Esophagus muscularis mucosa (tissue), 4 donors: Measurements from ENCODE around the gene DNLZ. TPM values are rescaled to one million over a fixed set of nuclear protein-coding genes. Genes with fewer than 3 reads are reported as not detected.

Experiments
- DNase-seq: peaks from one replicate; pipeline ENCODE4 v3.0.0-alpha.2; 2017; ENCODE audit errors: extremely low spot score
- H3K27ac ChIP-seq, 4 donors: fragments of 200-600 bp; sonication (generic); replicated peaks in 1 of 4; 1 replicate in 3 of 4; 2 replicates in 1 of 4; pipeline ENCODE4 v1.5.1; 2016 to 2019; ENCODE audit warnings: mild to moderate bottlenecking in 1 of 4
- H3K27me3 ChIP-seq, 4 donors: fragments of 200-600 bp; sonication (generic); one replicate each; pipeline versions ENCODE4 v1.5.1 to v1.6.0; 2016 to 2019
- H3K36me3 ChIP-seq, 4 donors: fragments of 200-600 bp; sonication (generic); one replicate each; pipeline ENCODE4 v1.5.1; 2016 to 2019
- H3K4me1 ChIP-seq, 4 donors: fragments of 200-600 bp; sonication (generic); one replicate each; pipeline ENCODE4 v1.5.1; 2016 to 2019
- H3K4me3 ChIP-seq, 4 donors: fragments of 200-600 bp; sonication (generic); 1 replicate in 2 of 4; 2 replicates in 2 of 4; pipeline ENCODE4 v1.5.1; 2016 to 2019; ENCODE audit warnings: mild to moderate bottlenecking in 4 of 4, moderate library complexity in 1 of 4
- H3K9me3 ChIP-seq, 4 donors: fragments of 200-600 bp; sonication (generic); 1 replicate in 3 of 4; 2 replicates in 1 of 4; pipeline ENCODE4 v1.5.1; 2016 to 2019
- EP300 ChIP-seq: sonication (generic); formaldehyde crosslinking; IDR thresholded peaks from one replicate; pipeline ENCODE4 v1.6.1; 2017; ENCODE audit warnings: antibody characterized with exemption
- POLR2A ChIP-seq: fragments of 450-650 bp; IDR thresholded peaks from one replicate; pipeline ENCODE4 v1.6.1; 2017; ENCODE audit warnings: antibody characterized with exemption, moderate library complexity, mild to moderate bottlenecking, low read depth
- POLR2AphosphoS5 ChIP-seq, 2 donors: sonication (generic); formaldehyde crosslinking; IDR thresholded peaks; one replicate each; pipeline ENCODE4 v1.6.1; 2017; ENCODE audit warnings: antibody characterized with exemption in 2 of 2
- WGBS: methylation state at CpG from one replicate; pipeline ENCODE4 v1.1.5; 2018; 5-methylcytosine and 5-hydroxymethylcytosine counted together
- intact Hi-C: fragments of 100-400 bp; cut with DNase I; formaldehyde crosslinking; loops from one replicate; pipeline ENCODE4 v1.15.1; 2023
- total RNA-seq, 4 donors: library from RNA; depleted of rRNA; stranded (reverse); fragments of >200 nt; gene quantifications; one replicate each; pipeline versions ENCODE4 v1.1.0 to v1.2.1, GENCODE V29; 2016
- TF ChIP-seq, protein P1 (sequence below), 3 experiments: fragments of 200-600 bp in 2 of 3; fragments of 450-650 bp in 1 of 3; sonication (generic) in 2 of 3; IDR thresholded peaks; one replicate each; pipeline ENCODE4 v1.5.1; 2017 to 2019; ENCODE audit warnings: antibody characterized with exemption in 3 of 3, mild to moderate bottlenecking in 2 of 3, moderate library complexity in 1 of 3

DNLZ gene
- total RNA-seq, 4 donors from 2014 or later = 29.5 to 41.3 (median 35.8) TPM

- TF ChIP-seq POLR2AphosphoS5 (IDR thresholded peaks at IDR 0.05) (no peak), EP300 (no peak), POLR2A (no peak)
- TF ChIP-seq, protein P1, sequence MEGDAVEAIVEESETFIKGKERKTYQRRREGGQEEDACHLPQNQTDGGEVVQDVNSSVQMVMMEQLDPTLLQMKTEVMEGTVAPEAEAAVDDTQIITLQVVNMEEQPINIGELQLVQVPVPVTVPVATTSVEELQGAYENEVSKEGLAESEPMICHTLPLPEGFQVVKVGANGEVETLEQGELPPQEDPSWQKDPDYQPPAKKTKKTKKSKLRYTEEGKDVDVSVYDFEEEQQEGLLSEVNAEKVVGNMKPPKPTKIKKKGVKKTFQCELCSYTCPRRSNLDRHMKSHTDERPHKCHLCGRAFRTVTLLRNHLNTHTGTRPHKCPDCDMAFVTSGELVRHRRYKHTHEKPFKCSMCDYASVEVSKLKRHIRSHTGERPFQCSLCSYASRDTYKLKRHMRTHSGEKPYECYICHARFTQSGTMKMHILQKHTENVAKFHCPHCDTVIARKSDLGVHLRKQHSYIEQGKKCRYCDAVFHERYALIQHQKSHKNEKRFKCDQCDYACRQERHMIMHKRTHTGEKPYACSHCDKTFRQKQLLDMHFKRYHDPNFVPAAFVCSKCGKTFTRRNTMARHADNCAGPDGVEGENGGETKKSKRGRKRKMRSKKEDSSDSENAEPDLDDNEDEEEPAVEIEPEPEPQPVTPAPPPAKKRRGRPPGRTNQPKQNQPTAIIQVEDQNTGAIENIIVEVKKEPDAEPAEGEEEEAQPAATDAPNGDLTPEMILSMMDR (IDR thresholded peaks at IDR 0.05) = no peak
- 86% methylated on average over 13 of the region's 14 CpGs for WGBS
- H3K36me3 ChIP-seq = peaks cover 0 to 26% (median 15%) of the 10 kb centered on the region in 4 donors
- peaks cover 0 to 10% (median 6%) of the 10 kb centered on the region in 4 donors for H3K4me1 ChIP-seq
- H3K4me3 ChIP-seq = no peak overlapping the region
- intact Hi-C loops = no loop called here
- H3K27ac ChIP-seq = no peak overlapping the region
- no peaks in the 10 kb centered on the region for H3K9me3 ChIP-seq
- DNase-seq = no peak
- H3K27me3 ChIP-seq = no peaks in the 10 kb centered on the region
Measured at GRCh38 chr9:136374183-136374575, 10.6 kb upstream of the DNLZ start.

DNA sequence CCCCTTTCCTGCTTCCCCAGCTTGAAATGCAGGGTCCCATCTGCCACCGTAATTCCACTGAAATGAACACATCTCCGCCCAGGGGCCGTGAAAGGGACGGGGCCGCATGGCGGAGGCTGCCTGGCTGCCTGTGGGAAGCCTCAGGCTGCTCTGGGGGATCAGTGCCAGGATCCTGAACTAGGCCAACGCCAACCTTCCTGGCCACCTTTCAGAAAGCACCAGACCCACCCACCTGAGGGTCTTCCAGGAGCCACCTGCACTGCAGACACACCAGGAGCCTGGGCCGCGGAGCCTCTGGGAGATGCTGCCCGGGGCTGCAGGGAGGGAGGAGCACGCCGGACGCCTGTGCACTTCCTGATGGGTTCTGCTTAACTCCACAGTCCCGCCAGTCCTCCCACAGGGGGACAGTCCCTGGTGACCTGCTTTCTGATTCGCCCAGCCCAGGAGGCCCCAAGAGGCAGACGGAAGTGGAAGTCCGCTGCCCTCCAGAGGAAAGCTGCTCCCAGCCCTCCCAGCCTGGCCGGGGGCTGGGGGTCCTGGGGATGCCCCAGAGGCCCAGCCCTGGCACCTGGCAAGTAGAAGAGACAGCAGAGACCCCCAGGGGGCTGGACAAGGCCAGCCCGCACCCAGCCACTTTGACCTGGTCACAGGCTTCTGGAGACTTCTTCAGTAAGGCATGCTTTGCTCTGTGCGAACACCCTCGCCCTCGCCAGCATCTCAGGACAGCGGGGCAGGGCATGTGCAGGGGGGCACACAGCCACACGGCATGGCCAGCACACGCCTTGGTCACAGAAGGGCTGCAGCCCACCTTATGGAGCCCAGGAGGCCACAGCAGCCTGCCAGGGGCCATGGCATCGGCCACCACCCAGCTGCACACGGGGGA lies 10.0 kb upstream of the DNLZ start, which contains the start of gene CARD9:
Gene CARD9 (minus strand): TSS at position 370 of the 883 bp plus-strand sequence. CDS start 1,591 bp downstream, outside the sequence.
- no peak for DNase-seq
- Histone ChIP-seq H3K27ac (no peak within 1 kb of the TSS), H3K4me3 (peak within 1 kb of the TSS; percentile 16 to 30 (median 24)), H3K36me3 (peaks cover 0 to 20% (median 8%) of the 10 kb centered on the region in 4 donors), H3K9me3 (no peaks in the 10 kb centered on the region), H3K4me1 (peaks cover 0 to 10% (median 6%) of the 10 kb centered on the region in 4 donors), H3K27me3 (no peaks in the 10 kb centered on the region)
- TF ChIP-seq, protein P1 (IDR thresholded peaks at IDR 0.05) = no peak
- TF ChIP-seq POLR2AphosphoS5 (IDR thresholded peaks at IDR 0.05) (peak in 1 of 2 donors; percentile 9), POLR2A (no peak)
- intact Hi-C loops = no loop called here
- WGBS = 72% methylated on average over 13 of the region's 27 CpGs

- TF ChIP-seq POLR2A = no peak
- TF ChIP-seq POLR2AphosphoS5 (IDR thresholded peaks at IDR 0.05) = no peak
- TF ChIP-seq, protein P1 (IDR thresholded peaks at IDR 0.05) = no peak
- TF ChIP-seq EP300 = no peak
- H3K27ac ChIP-seq = no peak overlapping the region
- H3K4me3 ChIP-seq = peak overlapping the region; percentile 16 to 30 (median 24)
- no peaks in the 10 kb centered on the region for H3K27me3 ChIP-seq
- 22% methylated on average over 5 of the region's 21 CpGs for WGBS
- DNase-seq = no peak
- intact Hi-C loops = no loop called here
- peaks cover 0 to 11% (median under 1%) of the 10 kb centered on the region in 4 donors for H3K36me3 ChIP-seq
- no peaks in the 10 kb centered on the region for H3K9me3 ChIP-seq
- peaks cover 0 to 10% (median 6%) of the 10 kb centered on the region in 4 donors for H3K4me1 ChIP-seq
Measured at GRCh38 chr9:136372561-136373299, 9.2 kb upstream of the DNLZ start.

- Histone ChIP-seq H3K27ac (no peak overlapping the region), H3K4me1 (peaks cover 0 to 10% (median 6%) of the 10 kb centered on the region in 4 donors), H3K27me3 (peaks cover 0 to 1% (median 0%) of the 10 kb centered on the region in 4 donors), H3K4me3 (no peak overlapping the region), H3K36me3 (peaks cover 0 to 11% (median 0%) of the 10 kb centered on the region in 4 donors), H3K9me3 (no peaks in the 10 kb centered on the region)
- no peak for DNase-seq
- TF ChIP-seq EP300 (no peak), POLR2AphosphoS5 (IDR thresholded peaks at IDR 0.05) (no peak), POLR2A (no peak)
- TF ChIP-seq, protein P1 (IDR thresholded peaks at IDR 0.05) = no peak
- intact Hi-C loops = no loop called here
- 87% methylated on average over 6 of the region's 21 CpGs for WGBS
Measured at GRCh38 chr9:136372006-136372405, 8.5 kb upstream of the DNLZ start.
